PC-3 (cell line): ENCODE results near the gene ARHGAP11A. TPM values are rescaled to one million over a fixed set of nuclear protein-coding genes. Genes with fewer than 3 reads are reported as not detected.
A peak's percentile ranks its signal among the peaks of the same experiment; 100 is the strongest.

ENCODE experiments used
- ATAC-seq: fragments of 200-7000 bp; cut with Tn5 transposase; 2 replicates; pipeline ENCODE4 v1.9.1; 2020; ENCODE audit warnings: mild to moderate bottlenecking, moderate library complexity
- BruUV-seq: library from RNA; stranded (reverse); fragments of 400-500 nt; replicated peaks from 2 replicates; lab custom pipeline; 2021; lab: Mats Ljungman, UMichigan
- CTCF ChIA-PET: fragments of 300-600 bp; sonication (Branson Sonifier 250); formaldehyde crosslinking; loops from one replicate; lab custom pipeline; 2022; ENCODE audit warnings: antibody characterized with exemption; lab: Charles Lee
- POLR2A ChIA-PET: fragments of 300-600 bp; sonication (Branson Sonifier 250); formaldehyde crosslinking; loops from one replicate; lab custom pipeline; 2022; ENCODE audit warnings: antibody characterized with exemption; ENCODE audit not compliant: unreplicated experiment; lab: Charles Lee
- DNase-seq: peaks from one replicate; pipeline ENCODE4 v3.0.0-alpha.2; 2015
- H2AFZ ChIP-seq: fragments of 300-600 bp; sonication (generic); 2 replicates; pipeline ENCODE4 v1.6.0; 2016; ENCODE audit warnings: antibody characterized with exemption, low read length
- H3F3A ChIP-seq: fragments of 300-600 bp; sonication (generic); one replicate; pipeline ENCODE4 v1.6.0; 2017; ENCODE audit warnings: antibody characterized with exemption, low read length, control low read depth, mild to moderate bottlenecking; ENCODE audit not compliant: unreplicated experiment
- H3K27ac ChIP-seq: fragments of 300-600 bp; sonication (generic); 2 replicates; pipeline ENCODE4 v1.5.1; 2016; ENCODE audit warnings: mild to moderate bottlenecking, low read length
- H3K27me3 ChIP-seq: fragments of 300-600 bp; sonication (generic); 2 replicates; pipeline ENCODE4 v1.6.1; 2016; ENCODE audit warnings: low read length, mixed read lengths
- H3K36me3 ChIP-seq: fragments of 300-600 bp; sonication (generic); 2 replicates; pipeline ENCODE4 v1.6.1; 2016; ENCODE audit warnings: low read depth, mixed run types, low read length, mixed read lengths
- H3K4me1 ChIP-seq: fragments of 300-600 bp; sonication (generic); 2 replicates; pipeline ENCODE4 v1.5.1; 2016; ENCODE audit warnings: low read length; ENCODE audit not compliant: insufficient read depth
- H3K4me2 ChIP-seq: fragments of 300-600 bp; sonication (generic); 2 replicates; pipeline ENCODE4 v1.6.0; 2016; ENCODE audit warnings: low read length
- H3K4me3 ChIP-seq: fragments of 300-600 bp; sonication (generic); 2 replicates; pipeline ENCODE4 v1.5.1; 2016; ENCODE audit warnings: mild to moderate bottlenecking, low read length, mixed read lengths
- H3K79me2 ChIP-seq: fragments of 300-600 bp; sonication (generic); 2 replicates; pipeline ENCODE4 v1.6.1; 2017; ENCODE audit warnings: low read length, mixed read lengths
- H3K9ac ChIP-seq: fragments of 300-600 bp; sonication (generic); 2 replicates; pipeline ENCODE4 v1.6.0; 2016; ENCODE audit warnings: mild to moderate bottlenecking, low read length
- H3K9me2 ChIP-seq: fragments of 300-600 bp; sonication (generic); replicated peaks from 2 replicates; pipeline ENCODE4 v1.6.1; 2016; ENCODE audit warnings: mixed run types, low read length, mixed read lengths
- H3K9me3 ChIP-seq: fragments of 300-600 bp; sonication (generic); 2 replicates; pipeline ENCODE4 v1.6.1; 2016; ENCODE audit warnings: low read length, mixed read lengths
- H4K20me1 ChIP-seq: fragments of 300-600 bp; sonication (generic); 2 replicates; pipeline ENCODE4 v1.6.1; 2016; ENCODE audit warnings: low read length, mixed read lengths
- EZH2 ChIP-seq: fragments of 300-600 bp; sonication (generic); IDR thresholded peaks from one replicate; pipeline ENCODE4 v1.6.1; 2017; ENCODE audit warnings: antibody characterized with exemption, mild to moderate bottlenecking, low read length; ENCODE audit not compliant: unreplicated experiment
- intact Hi-C: fragments of 100-400 bp; cut with micrococcal nuclease; formaldehyde crosslinking; loops from 2 replicates; pipeline ENCODE4 v1.9.0; 2023
- total RNA-seq: library from RNA; depleted of rRNA; stranded (reverse); fragments of >200 nt; gene quantifications from 2 replicates; pipeline ENCODE4 v1.2.3, GENCODE V29; 2014; rRNA removed

Gene ARHGAP11A
- total RNA-seq, 1 experiment from 2014 or later = 38.2 TPM

DNA sequence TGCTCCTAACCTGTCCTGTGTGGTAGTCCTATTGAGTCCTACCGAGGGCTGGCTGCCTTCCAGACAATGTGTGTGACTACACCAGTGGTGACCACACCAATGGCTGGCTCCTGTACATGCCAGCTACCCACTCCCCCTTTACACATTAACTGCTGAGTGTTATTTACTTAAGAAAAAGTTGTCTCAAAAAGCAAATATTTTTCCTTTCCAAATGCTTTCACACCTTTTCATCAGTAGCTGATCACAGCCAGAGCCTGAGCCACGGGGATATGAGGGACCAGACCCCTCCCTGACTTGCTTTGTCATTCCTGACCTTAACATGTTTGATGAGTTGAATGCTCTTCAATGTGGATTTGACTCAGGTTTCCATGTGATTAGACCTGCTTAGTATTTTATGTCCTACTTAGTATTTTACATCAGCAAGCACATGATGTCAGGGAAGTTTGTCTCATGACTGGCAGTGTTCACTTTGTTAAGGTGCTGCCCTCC lies 72.9 kb downstream of the ARHGAP11A start:
- Histone ChIP-seq H3K27ac (peak overlapping the region; percentile 83), H3K4me1 (peaks cover 39% of the 10 kb centered on the region), H4K20me1 (no peaks in the 10 kb centered on the region), H3K9me3 (no peaks in the 10 kb centered on the region), H3K36me3 (no peaks in the 10 kb centered on the region), H3K4me3 (no peak overlapping the region), H3K4me2 (peak overlapping the region; percentile 37), H2AFZ (no peak overlapping the region), H3F3A (no peaks in the 10 kb centered on the region), H3K9ac (peak overlapping the region; percentile 14; the same call in 1 of the 2 replicates), H3K79me2 (no peaks in the 10 kb centered on the region), H3K27me3 (no peaks in the 10 kb centered on the region), H3K9me2 (no peaks in the 10 kb centered on the region)
- ChIA-PET CTCF (no interaction called here), POLR2A (no interaction called here)
- no peak for TF ChIP-seq EZH2
- peak; percentile 92 for DNase-seq
- intact Hi-C loops = no loop called here
- ATAC-seq = peak; percentile 69
- BruUV-seq = no TSS peak

Other genes with a start within 250 kb of the ARHGAP11A start
- gene GOLGA8K, start 212.2 kb upstream of the ARHGAP11A start, total RNA-seq = 1.2 TPM in 1 of 2 replicates, not detected in the other
- gene GOLGA8O, start 159.9 kb upstream of the ARHGAP11A start, total RNA-seq = 0.47 TPM in 1 of 2 replicates, not detected in the other
- gene GOLGA8N, start 22.0 kb upstream of the ARHGAP11A start, total RNA-seq = 0.91 and 1.4 TPM in 2 replicates
- 1.3 and 1.6 TPM in 2 replicates for gene SCG5, start 26.2 kb downstream of the ARHGAP11A start, total RNA-seq
- 0.58 and 1.6 TPM in 2 replicates for gene GREM1, start 102.5 kb downstream of the ARHGAP11A start, total RNA-seq